Activated naive CD8-positive, alpha-beta T cell (primary cell): Measurements from ENCODE around the gene RRP1B.
"Not testable (repeated sequence)": the region's sequence is repeated elsewhere in the genome, so short reads cannot be mapped to it uniquely, and the experiment has no call there.

Experiments used
- H3K27ac Mint-ChIP-seq: one replicate; pipeline ENCODE4 v1.8.0; 2021; ENCODE audit warnings: mixed read lengths
- H3K27me3 Mint-ChIP-seq: one replicate; pipeline ENCODE4 v1.8.0; 2021; ENCODE audit warnings: mixed read lengths
- H3K36me3 Mint-ChIP-seq: one replicate; pipeline ENCODE4 v1.8.0; 2021; ENCODE audit warnings: mixed read lengths
- H3K4me1 Mint-ChIP-seq: one replicate; pipeline ENCODE4 v1.8.0; 2021; ENCODE audit warnings: low read depth, mixed read lengths
- H3K4me3 Mint-ChIP-seq: one replicate; pipeline ENCODE4 v1.8.0; 2021; ENCODE audit warnings: mild to moderate bottlenecking, mixed read lengths
- H3K9me3 Mint-ChIP-seq: one replicate; pipeline ENCODE4 v1.8.0; 2021; ENCODE audit warnings: low read depth, mixed read lengths

The RRP1B gene

DNA sequence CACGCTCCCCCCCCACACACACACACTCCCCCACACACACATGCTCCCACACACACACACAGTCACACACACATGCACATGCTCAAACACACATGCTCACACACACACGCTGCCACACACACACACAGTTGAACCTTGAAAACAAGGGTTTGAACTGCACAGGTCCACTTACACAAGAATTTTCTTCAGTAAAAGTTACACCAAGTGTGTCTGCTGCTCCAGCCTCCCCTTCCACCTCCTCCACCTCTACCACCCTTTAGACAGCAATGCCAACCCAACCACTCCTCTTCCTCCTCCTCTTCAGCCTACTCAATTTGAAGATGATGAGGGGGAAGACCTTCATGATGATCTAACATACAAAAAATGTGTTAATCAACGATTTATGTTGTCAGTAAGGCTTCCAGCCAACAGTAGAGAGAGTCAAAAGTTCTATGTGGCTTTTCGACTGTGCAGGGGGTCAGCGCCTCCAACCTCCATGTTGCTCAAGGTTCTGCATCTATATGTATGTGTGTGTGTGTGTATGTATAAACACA is 26.9 kb upstream of the RRP1B start:
- H3K27ac Mint-ChIP-seq = no peak overlapping the region
- no peaks in the 10 kb centered on the region for H3K4me1 Mint-ChIP-seq
- no peak overlapping the region for H3K4me3 Mint-ChIP-seq
- H3K9me3 Mint-ChIP-seq = no peaks in the 10 kb centered on the region
- peaks cover 17% of the 10 kb centered on the region for H3K36me3 Mint-ChIP-seq
- no peaks in the 10 kb centered on the region for H3K27me3 Mint-ChIP-seq

DNA sequence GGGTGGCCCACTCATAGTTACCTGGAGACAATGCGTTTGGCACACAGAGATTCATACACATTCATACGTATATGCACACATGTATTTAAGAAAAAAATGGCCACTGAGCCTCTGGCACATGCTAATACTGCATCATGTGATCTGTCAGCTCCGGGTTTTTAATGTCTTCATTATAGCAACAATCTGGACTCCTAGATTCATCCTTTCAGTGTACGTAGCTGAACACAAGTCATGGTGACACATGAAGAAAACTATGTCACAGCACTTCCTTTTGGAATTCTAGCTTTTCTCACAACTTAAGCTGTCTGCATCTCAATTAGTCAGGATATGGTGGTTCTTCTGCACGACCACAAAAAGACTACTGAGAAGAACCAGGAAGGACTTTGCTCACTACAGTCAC is 24.7 kb upstream of the RRP1B start:
- H3K27ac Mint-ChIP-seq = no peak overlapping the region
- H3K9me3 Mint-ChIP-seq = no peaks in the 10 kb centered on the region
- H3K36me3 Mint-ChIP-seq = peaks cover 5% of the 10 kb centered on the region
- H3K4me1 Mint-ChIP-seq = peaks cover under 1% of the 10 kb centered on the region
- H3K27me3 Mint-ChIP-seq = no peaks in the 10 kb centered on the region
- no peak overlapping the region for H3K4me3 Mint-ChIP-seq

DNA sequence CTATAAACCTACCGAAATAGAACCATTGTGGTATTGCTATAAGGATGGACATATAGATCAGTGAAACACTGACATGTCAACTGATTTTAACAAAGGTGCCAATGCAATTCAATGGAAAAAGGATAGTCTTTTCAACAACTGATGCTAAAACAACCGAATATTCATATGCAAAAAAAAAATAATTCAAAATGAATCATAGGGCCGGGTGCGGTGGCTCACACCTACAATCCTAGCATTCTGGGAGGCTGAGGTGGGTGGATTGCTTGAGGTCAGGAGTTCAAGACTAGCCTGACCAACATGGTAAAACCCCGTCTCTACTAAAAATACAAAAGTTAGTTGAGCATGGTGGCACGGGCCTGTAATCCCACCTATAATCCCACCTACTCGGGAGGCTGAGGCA is 23.9 kb upstream of the RRP1B start:
- H3K27ac Mint-ChIP-seq = no peak overlapping the region
- H3K4me3 Mint-ChIP-seq = no peak overlapping the region
- peaks cover 2% of the 10 kb centered on the region for H3K36me3 Mint-ChIP-seq
- H3K4me1 Mint-ChIP-seq = peaks cover 1% of the 10 kb centered on the region
- H3K9me3 Mint-ChIP-seq = no peaks in the 10 kb centered on the region
- H3K27me3 Mint-ChIP-seq = no peaks in the 10 kb centered on the region

DNA sequence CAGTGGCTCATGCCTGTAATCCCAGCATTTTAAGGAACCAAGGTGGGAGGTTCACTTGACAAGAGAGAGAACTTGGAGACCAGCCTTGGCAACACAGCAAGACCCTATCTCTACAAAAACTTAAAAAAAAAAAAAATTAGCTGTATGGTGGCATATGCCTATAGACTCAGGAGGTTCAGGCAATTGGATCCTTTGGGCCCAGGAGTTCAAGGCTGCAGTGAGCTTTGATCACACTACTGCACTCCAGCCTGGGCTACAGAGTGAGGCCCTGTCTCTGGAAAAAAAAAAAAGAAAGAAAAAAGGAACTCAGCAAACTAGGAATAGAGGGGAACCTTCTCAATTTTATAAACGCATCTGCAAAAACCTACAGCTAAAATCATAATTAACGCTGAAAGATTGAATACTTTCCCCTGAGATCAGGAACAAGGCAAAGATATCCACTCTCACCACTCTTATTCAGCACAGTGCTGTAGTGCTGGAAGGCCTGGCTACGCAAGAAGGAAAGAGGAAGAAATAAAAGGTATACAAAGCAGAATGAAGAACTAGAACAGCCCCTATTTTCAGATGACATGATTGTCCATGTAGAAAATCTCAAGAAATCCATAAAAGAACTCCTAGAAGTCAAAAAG is 21.7 kb upstream of the RRP1B start:
- Mint-ChIP-seq H3K36me3 (no peaks in the 10 kb centered on the region), H3K4me1 (peaks cover 1% of the 10 kb centered on the region), H3K4me3 (no peak overlapping the region), H3K27me3 (no peaks in the 10 kb centered on the region), H3K9me3 (no peaks in the 10 kb centered on the region), H3K27ac (no peak overlapping the region)

DNA sequence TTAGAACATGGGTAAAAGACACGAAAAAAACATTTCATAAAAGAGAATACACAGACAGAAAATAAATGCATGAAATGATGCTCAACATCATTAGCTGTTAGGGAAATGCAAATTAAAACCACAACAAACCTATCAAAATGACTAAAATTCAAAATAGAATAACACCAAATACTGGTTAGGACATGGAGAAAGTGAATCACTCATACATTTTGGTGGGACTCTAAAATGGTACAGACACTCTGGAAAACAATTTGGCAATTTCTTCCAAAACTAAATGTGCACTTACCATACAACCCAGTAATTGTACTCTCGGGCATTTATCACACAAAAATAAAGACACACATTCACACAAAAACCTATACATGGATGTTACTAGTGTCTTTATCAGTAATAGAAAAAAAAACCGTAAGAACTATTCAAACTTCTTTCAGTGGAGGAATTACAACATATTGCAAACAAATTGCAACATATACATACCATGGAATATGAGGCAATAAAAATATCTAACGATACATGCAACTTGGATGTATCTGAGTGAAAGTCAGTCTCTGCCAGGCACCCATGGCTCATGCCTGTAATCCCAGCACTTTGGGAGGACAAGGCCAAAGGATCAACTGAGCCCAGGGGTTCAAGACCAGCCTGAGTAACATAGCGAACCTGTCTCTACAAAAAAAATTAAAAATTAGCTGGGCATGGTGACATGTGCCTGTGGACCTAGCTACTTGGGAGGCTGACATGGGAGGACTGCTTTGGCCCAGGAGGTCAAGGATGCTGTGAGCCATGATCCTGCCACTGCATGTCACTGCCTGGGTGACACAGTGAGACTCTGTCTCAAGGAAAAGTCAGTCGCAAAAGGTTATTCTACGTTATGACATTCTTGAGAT is 19.6 kb upstream of the RRP1B start:
- Mint-ChIP-seq H3K4me3 (no peak overlapping the region), H3K27ac (no peak overlapping the region), H3K27me3 (no peaks in the 10 kb centered on the region), H3K9me3 (no peaks in the 10 kb centered on the region), H3K36me3 (no peaks in the 10 kb centered on the region), H3K4me1 (peaks cover 1% of the 10 kb centered on the region)

DNA sequence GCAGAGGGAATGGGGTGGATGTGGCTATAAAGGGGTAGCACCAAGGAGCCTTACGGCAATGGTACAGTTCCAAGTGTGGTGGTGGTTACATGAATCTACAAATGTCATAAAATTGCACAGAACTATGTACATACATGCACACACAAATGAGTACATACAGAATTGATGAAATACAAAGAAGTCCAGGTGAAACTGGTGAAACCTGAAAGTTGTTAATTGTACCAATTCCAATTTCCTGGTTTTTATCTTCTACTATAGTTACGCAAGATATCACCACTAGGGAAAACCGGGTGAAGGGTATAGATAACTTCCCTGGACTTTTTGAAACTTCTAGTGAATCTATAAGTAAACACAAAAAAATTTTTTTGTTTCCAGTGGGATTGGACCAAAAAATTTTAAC is 19.0 kb upstream of the RRP1B start:
- H3K4me3 Mint-ChIP-seq = no peak overlapping the region
- no peak overlapping the region for H3K27ac Mint-ChIP-seq
- peaks cover 4% of the 10 kb centered on the region for H3K4me1 Mint-ChIP-seq
- H3K27me3 Mint-ChIP-seq = no peaks in the 10 kb centered on the region
- H3K36me3 Mint-ChIP-seq = no peaks in the 10 kb centered on the region
- no peaks in the 10 kb centered on the region for H3K9me3 Mint-ChIP-seq

DNA sequence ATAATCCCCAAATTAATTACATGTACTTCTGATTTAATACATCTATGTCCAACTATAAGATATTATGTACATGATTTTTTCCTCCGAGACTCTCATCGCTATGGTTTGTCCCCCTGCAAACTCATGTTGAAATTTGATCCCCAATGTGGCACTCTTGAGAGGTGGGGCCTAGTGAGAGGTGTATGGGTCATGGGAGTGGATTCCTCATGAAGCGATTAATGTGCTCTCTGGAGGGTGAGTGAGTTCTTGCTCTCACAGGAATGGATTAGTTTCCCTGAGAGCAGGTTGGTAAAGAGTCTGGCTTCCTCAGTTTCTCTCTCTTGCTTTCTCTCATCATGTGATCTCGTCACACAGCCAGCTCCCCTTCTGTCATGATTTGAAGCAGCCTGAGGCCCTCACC is 16.2 kb upstream of the RRP1B start:
- Mint-ChIP-seq H3K4me1 (peaks cover 17% of the 10 kb centered on the region), H3K27me3 (no peaks in the 10 kb centered on the region), H3K9me3 (no peaks in the 10 kb centered on the region), H3K36me3 (no peaks in the 10 kb centered on the region), H3K4me3 (no peak overlapping the region), H3K27ac (no peak overlapping the region)

DNA sequence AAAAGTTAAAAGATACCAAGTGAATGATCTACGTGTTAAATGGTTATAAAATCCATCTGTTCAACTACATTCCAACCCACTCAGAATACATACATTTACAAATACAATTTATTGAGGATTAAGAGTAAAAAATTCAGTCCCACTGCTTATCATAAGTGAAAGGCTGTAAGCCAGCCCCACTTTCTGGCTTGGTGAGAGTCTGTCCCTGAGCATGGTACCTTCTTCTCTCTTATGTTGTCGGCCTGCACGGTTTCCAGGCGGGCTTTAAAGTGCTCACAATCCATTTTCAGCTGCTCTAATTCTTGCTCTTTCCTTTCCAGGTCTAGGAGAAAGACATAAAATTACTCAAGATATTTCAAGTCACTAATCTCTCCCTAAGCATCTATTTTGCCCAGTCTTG is 15.3 kb upstream of the RRP1B start:
- Mint-ChIP-seq H3K9me3 (no peaks in the 10 kb centered on the region), H3K27ac (no peak overlapping the region), H3K27me3 (no peaks in the 10 kb centered on the region), H3K4me3 (no peak overlapping the region), H3K4me1 (peaks cover 17% of the 10 kb centered on the region), H3K36me3 (no peaks in the 10 kb centered on the region)

DNA sequence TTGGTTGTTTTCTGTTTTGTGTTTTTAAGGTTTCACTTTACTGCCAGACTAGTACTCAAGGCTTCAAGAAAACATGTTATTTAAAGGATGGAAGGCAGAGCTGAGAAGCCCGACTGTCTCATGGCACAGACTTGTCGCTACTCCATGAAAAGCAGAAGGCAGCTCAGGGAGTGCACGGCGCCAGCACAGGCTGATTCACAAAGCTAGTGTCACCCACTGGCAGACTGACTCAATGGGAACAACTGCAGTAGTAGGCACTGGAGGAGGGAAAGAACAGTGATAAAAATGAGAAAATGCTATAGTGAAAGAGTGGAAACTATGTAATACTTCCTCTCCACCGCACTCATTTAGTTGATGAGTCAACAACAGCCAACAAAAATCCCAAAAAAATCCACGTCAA is 14.8 kb upstream of the RRP1B start:
- Mint-ChIP-seq H3K27me3 (no peaks in the 10 kb centered on the region), H3K27ac (no peak overlapping the region), H3K4me3 (no peak overlapping the region), H3K9me3 (no peaks in the 10 kb centered on the region), H3K4me1 (peaks cover 16% of the 10 kb centered on the region), H3K36me3 (no peaks in the 10 kb centered on the region)

DNA sequence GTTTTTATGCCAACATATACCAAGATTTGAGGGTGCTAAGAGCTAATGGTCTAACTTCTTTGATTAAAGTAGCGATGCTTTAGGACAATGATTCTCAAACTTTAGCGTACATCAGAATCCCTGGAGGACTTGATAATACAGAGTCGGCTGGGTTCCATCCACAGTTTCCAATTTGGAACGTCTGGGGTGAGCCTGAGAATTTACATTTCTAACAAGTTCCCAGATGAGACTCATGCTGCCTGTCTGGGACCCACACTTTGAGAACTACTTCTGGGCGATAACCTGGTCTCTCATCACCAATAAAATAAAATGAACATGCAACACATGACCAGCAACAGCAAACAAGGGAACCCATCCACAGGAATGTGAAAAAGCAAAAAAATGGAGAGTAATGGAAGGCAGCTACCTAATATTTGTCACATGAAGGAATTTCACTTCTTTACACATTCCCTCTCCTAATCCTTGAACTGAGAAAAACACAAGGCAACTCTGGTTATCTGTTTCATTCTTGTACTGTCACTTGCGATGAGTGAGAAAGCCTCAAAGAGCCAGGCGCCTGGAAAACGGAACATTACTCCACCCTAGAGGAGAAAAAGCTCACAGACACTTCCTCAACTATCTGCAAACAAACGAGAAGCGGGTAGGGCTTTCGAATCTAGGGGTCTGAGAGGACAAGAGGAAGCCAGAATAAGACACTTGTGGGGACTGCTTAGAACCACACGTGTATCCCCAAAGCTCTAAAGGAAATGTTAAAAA is 14.0 kb upstream of the RRP1B start:
- Mint-ChIP-seq H3K4me3 (no peak overlapping the region), H3K9me3 (no peaks in the 10 kb centered on the region), H3K4me1 (peaks cover 15% of the 10 kb centered on the region), H3K36me3 (no peaks in the 10 kb centered on the region), H3K27me3 (no peaks in the 10 kb centered on the region), H3K27ac (no peak overlapping the region)

DNA sequence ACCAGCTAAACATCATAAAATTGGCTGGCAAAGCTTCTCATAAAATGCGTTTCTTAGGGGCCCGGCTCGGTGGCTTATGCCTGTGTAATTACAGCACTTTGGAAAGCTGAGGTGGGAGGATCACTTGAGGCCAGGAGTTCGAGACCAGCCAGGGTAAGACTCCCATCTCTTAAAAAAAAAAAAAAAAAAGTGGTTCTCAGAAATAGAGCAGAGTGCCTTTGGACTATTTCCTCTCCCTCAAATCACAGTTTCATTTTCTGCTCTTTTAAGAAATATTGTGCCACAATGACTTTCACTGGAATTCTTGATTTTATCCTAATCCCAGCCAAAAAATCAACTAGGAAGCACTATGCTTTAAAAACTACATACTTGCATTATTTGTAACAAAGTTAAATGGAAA is 13.4 kb upstream of the RRP1B start:
- Mint-ChIP-seq H3K27me3 (no peaks in the 10 kb centered on the region), H3K4me1 (peaks cover 15% of the 10 kb centered on the region), H3K27ac (no peak overlapping the region), H3K4me3 (no peak overlapping the region), H3K36me3 (no peaks in the 10 kb centered on the region), H3K9me3 (no peaks in the 10 kb centered on the region)

DNA sequence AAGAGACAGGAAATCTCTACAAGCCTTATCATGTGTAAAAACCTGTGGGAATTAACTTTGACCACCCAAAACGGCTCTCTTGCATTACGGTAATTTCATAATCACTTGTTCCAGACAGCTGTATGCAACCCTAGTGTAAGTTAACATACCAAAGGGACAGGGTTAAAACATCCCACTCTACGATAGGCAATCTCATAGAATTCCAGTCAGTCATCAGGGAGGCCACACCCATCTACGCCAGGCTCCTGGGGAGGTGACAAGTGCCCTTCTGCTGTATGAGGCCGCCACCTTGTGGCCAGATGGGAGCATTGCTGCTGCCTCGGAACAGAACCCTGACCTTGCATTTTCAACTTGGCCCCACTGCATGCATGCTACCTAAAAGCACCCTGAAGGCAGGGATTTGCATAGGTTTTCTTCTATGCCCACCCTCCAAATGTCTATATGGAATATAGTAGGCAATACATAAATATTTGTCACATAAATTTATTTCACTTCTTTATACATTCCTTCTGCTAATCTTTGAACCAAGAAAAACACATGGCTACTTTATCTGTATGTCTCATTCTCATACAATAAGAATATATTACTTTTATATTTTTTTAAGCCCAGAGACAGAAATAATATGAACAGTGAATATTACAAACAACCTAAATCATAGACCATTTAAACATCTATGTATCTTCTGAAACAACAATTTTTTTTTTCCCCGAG is 12.7 kb upstream of the RRP1B start:
- H3K9me3 Mint-ChIP-seq = no peaks in the 10 kb centered on the region
- H3K36me3 Mint-ChIP-seq = no peaks in the 10 kb centered on the region
- H3K4me3 Mint-ChIP-seq = peak overlapping the region; percentile 9
- no peaks in the 10 kb centered on the region for H3K27me3 Mint-ChIP-seq
- no peak overlapping the region for H3K27ac Mint-ChIP-seq
- peaks cover 15% of the 10 kb centered on the region for H3K4me1 Mint-ChIP-seq

DNA sequence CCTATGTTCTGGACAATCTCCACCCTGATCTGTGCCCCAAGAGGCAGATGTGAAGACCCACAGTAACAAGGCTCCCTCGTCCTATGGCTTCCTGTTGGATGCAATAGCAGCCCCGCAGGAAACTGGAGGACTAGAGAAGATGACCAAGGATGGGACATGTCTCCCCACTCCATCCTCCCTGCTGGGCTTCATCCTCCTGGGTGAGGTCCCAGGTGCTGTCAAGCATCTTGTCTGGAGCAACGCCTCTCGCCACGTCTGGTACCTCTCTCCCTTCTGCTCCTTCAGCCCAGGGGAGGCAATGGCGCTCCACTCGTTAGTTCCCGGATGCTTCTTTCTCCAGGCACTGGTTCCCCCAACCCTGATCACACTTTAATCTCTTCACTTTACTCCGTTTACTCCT is 11.2 kb upstream of the RRP1B start:
- Mint-ChIP-seq H3K27me3 (no peaks in the 10 kb centered on the region), H3K4me1 (peaks cover 15% of the 10 kb centered on the region), H3K9me3 (no peaks in the 10 kb centered on the region), H3K27ac (no peak overlapping the region), H3K4me3 (no peak overlapping the region), H3K36me3 (no peaks in the 10 kb centered on the region)

DNA sequence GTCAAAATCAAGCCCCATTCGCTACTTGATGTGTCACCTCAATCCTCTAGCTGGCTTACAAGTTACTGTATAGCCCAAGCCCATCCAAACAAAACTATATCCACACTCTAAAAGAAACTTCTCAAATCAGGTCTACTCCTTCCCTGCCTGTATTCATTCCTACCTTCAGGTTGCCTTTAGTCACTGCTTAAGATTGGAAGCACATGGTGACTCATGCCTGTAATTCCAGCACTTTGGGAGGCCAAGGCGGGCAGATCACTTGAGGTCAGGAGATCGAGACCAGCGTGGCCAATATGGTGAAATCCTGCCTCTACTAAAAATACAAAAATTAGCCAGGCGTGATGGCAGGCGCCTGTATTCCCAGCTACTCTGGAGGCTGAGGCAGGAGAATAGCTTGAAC is 7.4 kb upstream of the RRP1B start:
- H3K4me1 Mint-ChIP-seq, H3K27me3 Mint-ChIP-seq, H3K27ac Mint-ChIP-seq, H3K36me3 Mint-ChIP-seq, H3K9me3 Mint-ChIP-seq, H3K4me3 Mint-ChIP-seq: not testable (repeated sequence)

DNA sequence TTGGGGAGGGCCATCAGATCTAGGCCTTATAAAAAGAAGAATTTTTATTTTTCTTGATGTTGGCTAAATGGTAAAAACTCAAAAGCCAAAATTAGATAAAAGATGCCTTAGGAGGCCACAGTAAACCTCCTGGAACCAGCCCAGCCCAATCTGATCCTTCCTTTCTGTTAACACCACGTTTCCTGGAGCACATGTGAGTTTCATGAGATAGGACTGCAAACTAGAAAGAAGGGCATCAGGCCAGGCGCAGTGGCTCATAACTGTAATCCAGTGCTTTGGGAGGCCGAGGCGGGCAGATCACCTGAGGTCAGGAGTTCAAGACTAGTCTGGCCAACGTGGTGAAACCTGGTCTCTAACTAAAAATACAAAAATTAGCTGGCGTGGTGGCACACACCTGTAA is 6.7 kb upstream of the RRP1B start:
- no peaks in the 10 kb centered on the region for H3K27me3 Mint-ChIP-seq
- peaks cover 5% of the 10 kb centered on the region for H3K4me1 Mint-ChIP-seq
- no peaks in the 10 kb centered on the region for H3K9me3 Mint-ChIP-seq
- no peak overlapping the region for H3K4me3 Mint-ChIP-seq
- no peaks in the 10 kb centered on the region for H3K36me3 Mint-ChIP-seq
- no peak overlapping the region for H3K27ac Mint-ChIP-seq
